Hematopoietic multipotent progenitor cell treated with erythropoietin and hydrocortisone succinate and interleukin-3 and kit ligand, for 17 days (in vitro differentiated cells): ENCODE measurements around the gene LIPE.

ENCODE experiments used
- DNase-seq: peaks from one replicate; pipeline ENCODE4 v3.0.0-alpha.2; 2015; ENCODE audit warnings: low spot score

Gene LIPE

GRCh38 chr19:42378225-42379215 is 48.7 kb downstream of the LIPE start:
- DNase-seq = no peak

GRCh38 chr19:42376177-42376555 is 51.0 kb downstream of the LIPE start:
- DNase-seq = no peak

GRCh38 chr19:42375415-42376176 is 51.6 kb downstream of the LIPE start:
- no peak for DNase-seq

GRCh38 chr19:42374826-42375376 is 52.3 kb downstream of the LIPE start:
- no peak for DNase-seq

- DNase-seq = no peak
These were observed 56.5 kb downstream of the LIPE start for GRCh38 chr19:42370626-42371175.

GRCh38 chr19:42370068-42370520 is 57.1 kb downstream of the LIPE start:
- no peak for DNase-seq

- no peak for DNase-seq
These were observed 57.6 kb downstream of the LIPE start for GRCh38 chr19:42369433-42370067.

GRCh38 chr19:42368765-42369164 is 58.4 kb downstream of the LIPE start:
- no peak for DNase-seq

GRCh38 chr19:42368360-42368759 is 58.8 kb downstream of the LIPE start:
- no peak for DNase-seq

- no peak for DNase-seq
These were observed 59.3 kb downstream of the LIPE start for GRCh38 chr19:42367929-42368328.

GRCh38 chr19:42366673-42367072 is 60.5 kb downstream of the LIPE start:
- DNase-seq = no peak

- no peak for DNase-seq
These were observed 63.4 kb downstream of the LIPE start for GRCh38 chr19:42363614-42364346.

GRCh38 chr19:42362891-42363440 is 64.2 kb downstream of the LIPE start:
- DNase-seq = no peak

- DNase-seq = no peak
These were observed 64.8 kb downstream of the LIPE start for GRCh38 chr19:42362342-42362741.

- DNase-seq = no peak
These were observed 65.7 kb downstream of the LIPE start for GRCh38 chr19:42361545-42361910.

GRCh38 chr19:42360787-42361544 is 66.2 kb downstream of the LIPE start:
- DNase-seq = no peak

- no peak for DNase-seq
These were observed 69.9 kb downstream of the LIPE start for GRCh38 chr19:42357290-42357689.

GRCh38 chr19:42356686-42357085 is 70.5 kb downstream of the LIPE start:
- no peak for DNase-seq

- no peak for DNase-seq
These were observed 71.3 kb downstream of the LIPE start for GRCh38 chr19:42355896-42356295.

GRCh38 chr19:42353341-42354015 is 73.7 kb downstream of the LIPE start:
- no peak for DNase-seq
